Nucleus accumbens (tissue), 56 donors: ENCODE results near the gene DNAJB5.
"Not testable (repeated sequence)": the region's sequence is repeated elsewhere in the genome, so short reads cannot be mapped to it uniquely, and the experiment has no call there.

Source experiments
- DNase-seq, 56 donors: peaks; one replicate each; lab custom pipeline; 2025; lab: John Stamatoyannopoulos, UW

The DNAJB5 gene

GRCh38 chr9:34989003-34989945, at the start of gene DNAJB5:
Gene DNAJB5, plus strand, starts transcription at chr9:34989745. Its CDS starts 886 bp downstream, at chr9:34990631.
- DNase-seq: peak; percentile 96 to 100 (median 99)

- DNase-seq: not testable (repeated sequence)
Measured at GRCh38 chr9:34939989-34940388, 49.6 kb upstream of the DNAJB5 start.

- DNase-seq: no peak
Measured at GRCh38 chr9:34948451-34948850, 41.1 kb upstream of the DNAJB5 start.

GRCh38 chr9:34954225-34954624, 35.3 kb upstream of the DNAJB5 start:
- DNase-seq: peak in 8 of 56 donors; percentile 7 to 34 (median 14)

- DNase-seq: not testable (repeated sequence)
Measured at GRCh38 chr9:34956066-34956465, 33.5 kb upstream of the DNAJB5 start.

- DNase-seq: no peak
Measured at GRCh38 chr9:34956648-34957047, 32.9 kb upstream of the DNAJB5 start.

- peak in 17 of 56 donors; percentile 8 to 48 (median 36) for DNase-seq
Measured at GRCh38 chr9:34957492-34958410, 31.8 kb upstream of the DNAJB5 start, which contains the start of gene PHF24. Gene PHF24, plus strand, starts transcription at chr9:34958285. Its CDS starts 13,014 bp downstream, at chr9:34971299.

- peak in 2 of 56 donors; percentile 10 to 41 for DNase-seq
Measured at GRCh38 chr9:34958411-34958982, 31.0 kb upstream of the DNAJB5 start.

GRCh38 chr9:34959461-34959860, 30.1 kb upstream of the DNAJB5 start:
- no peak for DNase-seq

GRCh38 chr9:34961574-34962490, 27.7 kb upstream of the DNAJB5 start:
- DNase-seq: no peak

- peak in 6 of 56 donors; percentile 18 to 44 (median 30) for DNase-seq
Measured at GRCh38 chr9:34962546-34962945, 27.0 kb upstream of the DNAJB5 start.

GRCh38 chr9:34963552-34963951, 26.0 kb upstream of the DNAJB5 start:
- no peak for DNase-seq

- peak in 11 of 56 donors; percentile 19 to 65 (median 31) for DNase-seq
Measured at GRCh38 chr9:34964458-34964857, 25.1 kb upstream of the DNAJB5 start.

- DNase-seq: no peak
Measured at GRCh38 chr9:34971146-34971811, 18.3 kb upstream of the DNAJB5 start.

- DNase-seq: no peak
Measured at GRCh38 chr9:34974664-34975063, 14.9 kb upstream of the DNAJB5 start.

- no peak for DNase-seq
Measured at GRCh38 chr9:34976441-34976840, 13.1 kb upstream of the DNAJB5 start.

- DNase-seq: no peak
Measured at GRCh38 chr9:34976992-34977391, 12.6 kb upstream of the DNAJB5 start.

GRCh38 chr9:34980181-34980761, 9.3 kb upstream of the DNAJB5 start:
- DNase-seq: no peak
